Pancreas (tissue), 10 donors: ENCODE results near the gene OOSP2. TPM values are rescaled to one million over a fixed set of nuclear protein-coding genes. Genes with fewer than 3 reads are reported as not detected.
A peak's percentile ranks its signal among the peaks of the same experiment; 100 is the strongest.
"Not testable (repeated sequence)": the region's sequence is repeated elsewhere in the genome, so short reads cannot be mapped to it uniquely, and the experiment has no call there.

ENCODE experiments used
- ATAC-seq, 4 donors: fragments of 200-7000 bp; cut with Tn5 transposase; one replicate each; pipeline versions ENCODE4 v1.8.0 to v1.9.1; 2020; ENCODE audit warnings: mild to moderate bottlenecking in 4 of 4, moderate library complexity in 4 of 4
- DNase-seq, 6 donors: peaks; one replicate each; pipeline ENCODE4 v3.0.0-alpha.2; 2020
- FAIRE-seq: peaks from 2 replicates; lab custom pipeline; 2012; peaks lifted over from hg19 to GRCh38; lab: Jason Lieb, UNC
- H3K27ac ChIP-seq, 4 donors: fragments of 200-600 bp; sonication (generic); 1 replicate in 3 of 4; 2 replicates in 1 of 4; pipeline versions ENCODE4 v1.5.0 to v1.8.0; 2020
- H3K27me3 ChIP-seq, 4 donors: fragments of 200-600 bp; one replicate each; pipeline ENCODE4 v1.8.0; 2021
- H3K36me3 ChIP-seq, 3 donors: fragments of 200-600 bp; sonication (generic) in 1 of 3; one replicate each; pipeline versions ENCODE4 v1.5.0 to v1.8.0; 2020 to 2021
- H3K4me1 ChIP-seq, 3 donors: fragments of 200-600 bp; one replicate each; pipeline ENCODE4 v1.8.0; 2021
- H3K4me3 ChIP-seq, 4 donors: fragments of 200-600 bp; sonication (generic) in 2 of 4; one replicate each; pipeline versions ENCODE4 v1.5.0 to v1.8.0; 2020 to 2021
- H3K9me3 ChIP-seq, 4 donors: fragments of 200-600 bp; one replicate each; pipeline ENCODE4 v1.8.0; 2021
- WGBS, 2 donors: extraction: QIAGEN DNeasy Blood & Tissue Kit; methylation state at CpG; one replicate each; pipeline ENCODE4 v1.1.7; 2013; 5-methylcytosine and 5-hydroxymethylcytosine counted together
- intact Hi-C, 3 donors: fragments of 100-400 bp; cut with DNase I; formaldehyde crosslinking; loops; one replicate each; pipeline versions ENCODE4 v1.11.1 to v1.14.2; 2022
- polyA plus RNA-seq, 2 donors: library from polyadenylated mRNA; stranded (reverse); fragments of 200-250 nt; gene quantifications; one replicate each; pipeline ENCODE4 v1.2.3, GENCODE V29; 2013
- total RNA-seq, 6 donors: library from RNA; stranded (reverse); fragmentation: NEBNext Ultra II Directional in 4 of 6; extraction: Animal tissue kit (Norgen Biotek cat#: 25700) in 4 of 6; gene quantifications; one replicate each; pipeline versions ENCODE4 v1.2.1 to v1.2.4, GENCODE V29; 2021 to 2023
- TF ChIP-seq, protein P1 (sequence below), 4 donors: fragments of 200-600 bp; sonication (generic) in 3 of 4; IDR thresholded peaks; one replicate each; pipeline versions ENCODE4 v1.5.0 to v1.8.0; 2021; ENCODE audit warnings: antibody characterized with exemption in 4 of 4
- donor health status: healthy with polysubstance abuse.
- donor health status: DM: no; HTN: no; CAD: no; lungs with moderate emphysema.
- donor health status: DM: no; HTN: no; CAD: no.
- donor health status: control.
- donor health status: control.
- donor health status: Bipolar disorder and iron deficiency.
- donor health status: DM: yes; HTN: yes; CAD: no.
- donor health status: DM: no; HTN: no; CAD: no.
- donor health status: DM: no; HTN: no; CAD: no.
- donor health status: DM: yes; HTN: yes; CAD: no.

The OOSP2 gene
- total and polyA plus RNA-seq, 8 donors = not detected

- no peaks in the 10 kb centered on the region for H3K27me3 ChIP-seq
- FAIRE-seq (no peak), ATAC-seq (no peak), DNase-seq (no peak)
- no peak overlapping the region for H3K4me3 ChIP-seq
- intact Hi-C loops = no loop called here
- no peaks in the 10 kb centered on the region for H3K9me3 ChIP-seq
- no peaks in the 10 kb centered on the region for H3K4me1 ChIP-seq
- 72 to 76% methylated on average over 2 of the region's 2 CpGs for WGBS, 2 donors
- TF ChIP-seq, protein P1, sequence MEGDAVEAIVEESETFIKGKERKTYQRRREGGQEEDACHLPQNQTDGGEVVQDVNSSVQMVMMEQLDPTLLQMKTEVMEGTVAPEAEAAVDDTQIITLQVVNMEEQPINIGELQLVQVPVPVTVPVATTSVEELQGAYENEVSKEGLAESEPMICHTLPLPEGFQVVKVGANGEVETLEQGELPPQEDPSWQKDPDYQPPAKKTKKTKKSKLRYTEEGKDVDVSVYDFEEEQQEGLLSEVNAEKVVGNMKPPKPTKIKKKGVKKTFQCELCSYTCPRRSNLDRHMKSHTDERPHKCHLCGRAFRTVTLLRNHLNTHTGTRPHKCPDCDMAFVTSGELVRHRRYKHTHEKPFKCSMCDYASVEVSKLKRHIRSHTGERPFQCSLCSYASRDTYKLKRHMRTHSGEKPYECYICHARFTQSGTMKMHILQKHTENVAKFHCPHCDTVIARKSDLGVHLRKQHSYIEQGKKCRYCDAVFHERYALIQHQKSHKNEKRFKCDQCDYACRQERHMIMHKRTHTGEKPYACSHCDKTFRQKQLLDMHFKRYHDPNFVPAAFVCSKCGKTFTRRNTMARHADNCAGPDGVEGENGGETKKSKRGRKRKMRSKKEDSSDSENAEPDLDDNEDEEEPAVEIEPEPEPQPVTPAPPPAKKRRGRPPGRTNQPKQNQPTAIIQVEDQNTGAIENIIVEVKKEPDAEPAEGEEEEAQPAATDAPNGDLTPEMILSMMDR (IDR thresholded peaks at IDR 0.05) = no peak
- no peak overlapping the region for H3K27ac ChIP-seq
- no peaks in the 10 kb centered on the region for H3K36me3 ChIP-seq
Measured at GRCh38 chr11:60003729-60004128, 36.5 kb upstream of the OOSP2 start.

DNA sequence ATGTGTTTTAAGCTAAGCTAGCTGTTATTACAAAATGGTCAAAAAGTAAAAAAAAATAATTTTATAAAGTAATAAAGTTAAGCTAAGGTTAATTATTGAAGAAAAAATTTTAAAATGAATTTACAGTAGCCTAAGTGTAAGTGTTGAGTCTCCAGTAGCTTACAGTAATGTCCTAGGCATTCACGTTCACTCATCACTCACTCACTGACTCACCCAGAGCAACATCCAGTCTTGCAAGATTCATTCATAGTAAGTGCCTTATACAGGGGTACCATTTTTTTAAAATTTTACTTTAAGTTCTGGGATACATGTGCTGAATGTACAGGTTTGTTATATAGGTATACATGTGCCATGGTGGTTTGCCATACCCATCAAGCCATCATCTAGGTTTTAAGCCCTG, 34.8 kb upstream of the OOSP2 start:
- FAIRE-seq (no peak), ATAC-seq (no peak), DNase-seq (no peak)
- Histone ChIP-seq H3K27ac (no peak overlapping the region), H3K9me3 (no peaks in the 10 kb centered on the region), H3K36me3 (no peaks in the 10 kb centered on the region), H3K4me1 (no peaks in the 10 kb centered on the region), H3K27me3 (no peaks in the 10 kb centered on the region), H3K4me3 (no peak overlapping the region)
- 94 to 96% methylated on average over 1 of the region's 1 CpG for WGBS, 2 donors
- intact Hi-C loops = no loop called here
- TF ChIP-seq, protein P1 (IDR thresholded peaks at IDR 0.05) = no peak

DNA sequence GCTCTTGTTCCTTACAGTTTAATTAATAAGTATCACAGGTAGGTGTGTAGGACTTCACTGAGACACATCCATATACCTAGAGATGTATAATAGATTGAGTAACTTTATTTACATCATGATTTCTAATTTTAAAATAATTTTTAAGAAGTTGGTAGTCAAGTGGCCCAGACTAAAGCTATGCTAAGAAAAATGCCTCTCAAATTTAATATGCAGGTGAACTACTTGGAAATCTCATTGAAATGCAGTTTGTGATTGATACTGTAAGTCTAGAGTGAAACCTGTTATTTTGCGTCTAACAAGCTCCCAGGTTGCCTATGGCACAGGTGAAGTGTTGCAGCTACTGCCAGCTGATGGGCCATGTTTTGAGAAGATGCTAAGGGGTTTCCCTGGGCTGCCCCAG, 23.3 kb upstream of the OOSP2 start, which contains the start of gene OOSP4B:
Gene OOSP4B (plus strand): TSS at position 301 of the 400 bp plus-strand sequence.
- H3K4me3 ChIP-seq = no peak within 1 kb of the TSS
- H3K36me3 ChIP-seq = no peaks in the 10 kb centered on the region
- no peaks in the 10 kb centered on the region for H3K27me3 ChIP-seq
- DNase-seq (no peak), FAIRE-seq (no peak), ATAC-seq (no peak)
- TF ChIP-seq, protein P1 (IDR thresholded peaks at IDR 0.05) = no peak
- intact Hi-C loops = no loop called here
- H3K4me1 ChIP-seq = no peaks in the 10 kb centered on the region
- 89 to 100% methylated on average over 1 of the region's 1 CpG for WGBS, 2 donors
- no peak within 1 kb of the TSS for H3K27ac ChIP-seq
- H3K9me3 ChIP-seq = no peaks in the 10 kb centered on the region

DNA sequence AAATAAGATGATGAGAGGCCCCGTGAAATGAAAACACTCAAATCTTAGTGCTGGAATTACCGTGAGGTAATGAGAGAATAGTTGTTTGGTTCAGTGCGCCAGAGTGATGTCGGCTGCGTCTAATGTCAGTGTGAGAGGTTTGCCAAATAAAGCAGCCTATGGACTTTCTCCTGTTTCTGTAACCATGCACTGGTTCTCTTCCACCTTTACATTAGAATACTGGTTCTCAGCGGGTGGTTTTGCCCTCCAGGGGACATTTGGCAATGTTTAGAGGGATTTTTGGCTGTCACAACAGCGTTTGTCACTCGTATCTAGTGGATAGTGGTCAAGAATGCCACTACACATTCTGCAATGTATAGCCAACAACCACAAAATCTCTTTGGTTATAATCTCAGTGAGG, 22.2 kb upstream of the OOSP2 start:
- Histone ChIP-seq H3K4me1 (no peaks in the 10 kb centered on the region), H3K27me3 (no peaks in the 10 kb centered on the region), H3K4me3 (no peak overlapping the region), H3K36me3 (no peaks in the 10 kb centered on the region), H3K9me3 (no peaks in the 10 kb centered on the region), H3K27ac (no peak overlapping the region)
- intact Hi-C loops = no loop called here
- TF ChIP-seq, protein P1 (IDR thresholded peaks at IDR 0.05) = no peak
- no peak for FAIRE-seq
- no peak for DNase-seq
- no peak for ATAC-seq
- 71 to 78% methylated on average over 8 of the region's 8 CpGs for WGBS, 2 donors

GRCh38 chr11:60020376-60020775, 19.8 kb upstream of the OOSP2 start:
- intact Hi-C loops, FAIRE-seq, H3K27ac ChIP-seq, H3K9me3 ChIP-seq, H3K4me1 ChIP-seq, H3K36me3 ChIP-seq, H3K27me3 ChIP-seq, ATAC-seq, H3K4me3 ChIP-seq: not testable (repeated sequence)
- WGBS, 2 donors = 92 to 94% methylated on average over 23 to 27 of the region's 27 CpGs
- DNase-seq = peak in 1 of 6 donors; percentile 40
